ENCODE measurements around the gene PAQR8.
A peak's percentile ranks its signal among the peaks of the same experiment; 100 is the strongest.

Gene PAQR8

GRCh38 chr6:52352239-52353018, 9.5 kb upstream of the PAQR8 start:
- peak; percentile 100 for DNase-seq

GRCh38 chr6:52356017-52356416, 5.9 kb upstream of the PAQR8 start:
- no peak for DNase-seq

GRCh38 chr6:52359403-52359802, 2.5 kb upstream of the PAQR8 start:
- DNase-seq = no peak

- DNase-seq = no peak
Measured at GRCh38 chr6:52360028-52360427, 1.9 kb upstream of the PAQR8 start.

GRCh38 chr6:52360601-52361413, 1.1 kb upstream of the PAQR8 start:
- DNase-seq = peak; percentile 11

GRCh38 chr6:52361414-52361944, 472 bp upstream of the PAQR8 start:
- DNase-seq = peak; percentile 58

GRCh38 chr6:52362443-52363227, 684 bp downstream of the PAQR8 start:
- DNase-seq = no peak

GRCh38 chr6:52363228-52363867, 1.4 kb downstream of the PAQR8 start:
- DNase-seq = no peak

GRCh38 chr6:52364480-52365166, 2.7 kb downstream of the PAQR8 start:
- no peak for DNase-seq

GRCh38 chr6:52365317-52365716, 3.4 kb downstream of the PAQR8 start:
- no peak for DNase-seq

GRCh38 chr6:52365866-52366540, 4.1 kb downstream of the PAQR8 start:
- no peak for DNase-seq

GRCh38 chr6:52368002-52368401, 6.1 kb downstream of the PAQR8 start:
- no peak for DNase-seq

- no peak for DNase-seq
Measured at GRCh38 chr6:52369234-52369633, 7.3 kb downstream of the PAQR8 start.

- no peak for DNase-seq
Measured at GRCh38 chr6:52371656-52372191, 9.8 kb downstream of the PAQR8 start.

- no peak for DNase-seq
Measured at GRCh38 chr6:52373151-52373690, 11.3 kb downstream of the PAQR8 start.

GRCh38 chr6:52374247-52374646, 12.3 kb downstream of the PAQR8 start:
- DNase-seq = no peak

GRCh38 chr6:52375780-52376556, 14.0 kb downstream of the PAQR8 start:
- peak; percentile 44 for DNase-seq

GRCh38 chr6:52376763-52377162, 14.8 kb downstream of the PAQR8 start:
- no peak for DNase-seq

GRCh38 chr6:52377538-52378221, 15.7 kb downstream of the PAQR8 start:
- DNase-seq = peak; percentile 57
